Measurements from ENCODE around the gene STUB1. TPM values are rescaled to one million over a fixed set of nuclear protein-coding genes. Genes with fewer than 3 reads are reported as not detected.
"Not testable (repeated sequence)": the region's sequence is repeated elsewhere in the genome, so short reads cannot be mapped to it uniquely, and the experiment has no call there.

STUB1 gene
- total RNA-seq, 1 donor from 2014 or later = 71.2 TPM

DNA sequence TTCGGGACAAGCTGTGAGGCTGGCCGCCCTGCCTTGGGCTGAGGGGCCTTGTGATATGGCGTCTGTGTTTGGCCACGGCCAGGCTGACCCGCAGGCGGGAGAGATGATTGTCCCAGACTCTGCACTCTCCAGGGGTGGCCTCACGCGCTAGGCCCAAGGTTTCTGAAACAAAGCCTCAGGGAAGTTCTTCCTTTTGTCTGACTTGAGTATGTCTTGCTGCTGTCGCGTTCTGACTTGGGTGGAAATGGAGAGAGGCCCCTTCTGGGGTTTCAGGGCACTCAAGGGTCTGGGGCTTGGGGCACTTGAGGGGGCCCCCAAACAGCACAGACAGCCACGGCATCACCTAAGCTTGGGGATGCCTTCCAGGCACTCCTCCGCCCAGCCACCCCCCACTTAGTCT is 30.9 kb downstream of the STUB1 start:
- intact Hi-C loops (cut with micrococcal nuclease) = loop anchor here (1.0 kb wide), 1 partner anchor 74 kb away; no protein-coding TSS in a partner anchor

DNA sequence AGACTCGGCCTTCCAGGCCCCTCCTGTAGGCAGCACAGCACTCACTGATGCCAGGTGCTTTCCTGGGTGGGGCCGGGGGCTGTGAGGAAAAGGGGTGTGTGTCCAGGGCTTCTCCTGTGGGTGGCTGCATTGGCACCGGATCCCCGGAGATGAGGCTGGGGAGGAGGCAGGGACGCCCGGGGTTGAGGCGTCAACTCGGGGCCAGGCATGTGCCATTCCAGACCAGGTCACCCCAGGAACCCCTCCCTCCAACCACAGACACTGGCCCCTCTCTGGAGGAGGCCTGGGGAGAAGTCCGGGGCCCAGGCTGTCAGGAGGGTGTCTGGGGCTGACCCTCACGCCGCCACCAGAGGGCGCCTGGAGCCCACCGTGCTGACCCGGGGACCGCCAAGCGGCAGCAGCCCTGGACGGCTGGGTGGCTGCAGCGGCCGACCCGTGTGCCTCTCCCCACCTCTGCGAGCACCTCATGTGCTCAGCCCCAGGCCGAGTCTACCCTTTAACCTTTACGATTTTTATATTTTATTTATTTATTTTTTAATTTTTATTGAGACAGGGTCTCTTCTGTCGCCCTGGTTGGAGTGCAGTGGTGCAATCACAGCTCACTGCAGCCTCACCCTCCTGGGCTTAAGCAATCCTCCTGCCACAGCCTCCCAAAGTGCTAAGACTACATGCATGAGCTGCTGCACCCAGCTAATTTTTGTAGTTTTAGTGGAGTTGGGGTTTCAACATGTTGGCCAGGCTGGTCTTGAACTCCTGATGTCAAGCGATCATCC is 31.5 kb downstream of the STUB1 start:
- intact Hi-C loops (cut with micrococcal nuclease) = loop anchor here (1.0 kb wide), 1 partner anchor 74 kb away; no protein-coding TSS in a partner anchor

- intact Hi-C loops (cut with micrococcal nuclease) = not testable (repeated sequence)
Observed at GRCh38 chr16:712740-713250, 32.6 kb downstream of the STUB1 start.

DNA sequence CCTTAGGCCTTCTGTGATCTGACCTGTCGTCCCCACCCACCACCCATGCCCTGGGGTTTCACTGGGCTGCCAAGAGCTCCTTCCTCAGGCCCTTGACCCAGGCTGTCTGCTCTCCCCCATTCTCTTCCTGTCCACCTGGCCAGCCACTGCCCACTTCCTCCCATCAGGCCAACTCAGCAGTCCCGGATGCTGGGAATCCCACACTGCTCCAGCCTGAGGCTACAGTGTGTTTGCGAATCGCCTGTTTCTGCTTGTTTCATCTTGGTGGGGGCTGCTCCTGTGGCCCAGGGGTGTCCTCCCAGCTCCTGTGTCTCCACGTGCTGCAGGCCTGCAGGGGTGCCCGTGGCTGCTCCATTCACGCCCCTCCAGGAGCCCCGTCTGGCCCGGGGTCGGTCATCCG is 33.9 kb downstream of the STUB1 start:
- intact Hi-C loops (cut with micrococcal nuclease) = loop anchor here (2.0 kb wide), 1 partner anchor 27 kb away; the partner anchor contains the start of gene CIAO3

- intact Hi-C loops (cut with micrococcal nuclease) = loop anchor here (2.0 kb wide), 1 partner anchor 26 kb away; the partner anchor contains the start of gene CIAO3
Observed at GRCh38 chr16:714558-715476, 34.6 kb downstream of the STUB1 start, which contains the start of gene METRN. Gene METRN (plus strand): TSS chr16:715118. CDS start chr16:715290, 172 bp downstream.

DNA sequence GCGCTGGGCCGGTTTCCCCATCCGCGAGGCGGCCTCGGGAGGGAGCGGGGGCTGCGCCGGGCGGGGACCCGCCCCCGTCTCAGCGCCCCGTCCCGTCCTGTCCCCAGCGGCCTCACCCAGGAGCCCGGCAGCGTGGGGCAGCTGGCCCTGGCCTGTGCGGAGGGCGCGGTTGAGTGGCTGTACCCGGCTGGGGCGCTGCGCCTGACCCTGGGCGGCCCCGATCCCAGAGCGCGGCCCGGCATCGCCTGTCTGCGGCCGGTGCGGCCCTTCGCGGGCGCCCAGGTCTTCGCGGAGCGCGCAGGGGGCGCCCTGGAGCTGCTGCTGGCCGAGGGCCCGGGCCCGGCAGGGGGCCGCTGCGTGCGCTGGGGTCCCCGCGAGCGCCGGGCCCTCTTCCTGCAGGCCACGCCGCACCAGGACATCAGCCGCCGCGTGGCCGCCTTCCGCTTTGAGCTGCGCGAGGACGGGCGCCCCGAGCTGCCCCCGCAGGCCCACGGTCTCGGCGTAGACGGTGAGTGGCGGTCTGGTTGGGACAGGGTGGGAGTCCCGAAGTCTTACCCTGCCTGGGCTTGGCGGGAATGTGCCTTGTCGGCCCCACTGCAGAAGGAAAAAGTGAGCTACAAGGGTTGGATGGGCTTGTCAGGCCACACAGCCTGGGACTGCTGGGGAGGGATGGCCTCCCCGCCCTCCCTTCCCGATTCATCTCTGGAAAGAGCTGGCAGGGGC is 35.4 kb downstream of the STUB1 start:
- intact Hi-C loops (cut with micrococcal nuclease) = loop anchor here (2.0 kb wide), 1 partner anchor 25 kb away; the partner anchor contains the start of gene CIAO3

GRCh38 chr16:716200-716568 is 36.0 kb downstream of the STUB1 start:
- intact Hi-C loops (cut with micrococcal nuclease) = no loop called here

DNA sequence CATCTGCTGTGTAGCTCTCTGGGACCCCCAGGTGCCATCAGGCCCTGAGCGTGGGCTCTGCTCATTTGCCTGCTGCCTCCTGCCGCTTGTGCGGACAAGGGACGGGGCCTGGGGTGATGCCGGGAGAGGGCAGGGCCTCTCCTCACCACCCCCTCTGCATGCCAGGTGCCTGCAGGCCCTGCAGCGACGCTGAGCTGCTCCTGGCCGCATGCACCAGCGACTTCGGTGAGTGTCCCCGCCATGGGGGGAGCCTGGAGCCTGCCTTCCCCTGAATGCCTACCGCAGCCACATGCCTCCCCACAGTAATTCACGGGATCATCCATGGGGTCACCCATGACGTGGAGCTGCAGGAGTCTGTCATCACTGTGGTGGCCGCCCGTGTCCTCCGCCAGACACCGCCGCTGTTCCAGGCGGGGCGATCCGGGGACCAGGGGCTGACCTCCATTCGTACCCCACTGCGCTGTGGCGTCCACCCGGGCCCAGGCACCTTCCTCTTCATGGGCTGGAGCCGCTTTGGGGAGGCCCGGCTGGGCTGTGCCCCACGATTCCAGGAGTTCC is 36.6 kb downstream of the STUB1 start:
- intact Hi-C loops (cut with micrococcal nuclease) = no loop called here

GRCh38 chr16:717450-718245 is 37.4 kb downstream of the STUB1 start:
- intact Hi-C loops (cut with micrococcal nuclease) = no loop called here

GRCh38 chr16:718389-718788 is 38.2 kb downstream of the STUB1 start:
- intact Hi-C loops (cut with micrococcal nuclease) = no loop called here

DNA sequence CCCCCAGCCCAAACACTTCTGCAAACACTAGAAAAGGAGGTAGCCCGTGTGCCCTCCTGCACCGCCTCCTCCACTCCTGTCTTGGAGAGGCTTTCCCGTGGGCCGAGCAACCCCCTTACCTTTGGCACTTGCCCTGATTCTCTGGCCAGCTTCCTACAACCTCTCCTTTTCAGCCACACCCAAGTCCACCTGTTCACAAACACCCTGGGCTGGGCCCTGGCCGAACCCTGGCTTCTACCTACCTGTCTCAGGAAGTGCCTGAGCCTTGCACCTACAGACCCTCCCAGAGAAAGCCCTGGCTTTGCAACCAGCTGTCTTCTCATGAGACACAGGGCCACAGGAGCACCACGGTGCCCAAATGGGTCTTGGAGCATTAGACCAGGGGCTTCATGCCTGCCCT is 38.7 kb downstream of the STUB1 start:
- intact Hi-C loops (cut with micrococcal nuclease) = no loop called here

- intact Hi-C loops (cut with micrococcal nuclease) = no loop called here
Observed at GRCh38 chr16:719815-720446, 39.7 kb downstream of the STUB1 start.

- intact Hi-C loops (cut with micrococcal nuclease) = no loop called here
Observed at GRCh38 chr16:720447-720989, 40.3 kb downstream of the STUB1 start.

- intact Hi-C loops (cut with micrococcal nuclease) = no loop called here
Observed at GRCh38 chr16:720990-721764, 41.0 kb downstream of the STUB1 start, which contains the start of gene ANTKMT. Gene ANTKMT (plus strand): TSS chr16:721146. CDS start chr16:721275, 129 bp downstream.

- intact Hi-C loops (cut with micrococcal nuclease) = no loop called here
Observed at GRCh38 chr16:721765-722540, 41.7 kb downstream of the STUB1 start.

DNA sequence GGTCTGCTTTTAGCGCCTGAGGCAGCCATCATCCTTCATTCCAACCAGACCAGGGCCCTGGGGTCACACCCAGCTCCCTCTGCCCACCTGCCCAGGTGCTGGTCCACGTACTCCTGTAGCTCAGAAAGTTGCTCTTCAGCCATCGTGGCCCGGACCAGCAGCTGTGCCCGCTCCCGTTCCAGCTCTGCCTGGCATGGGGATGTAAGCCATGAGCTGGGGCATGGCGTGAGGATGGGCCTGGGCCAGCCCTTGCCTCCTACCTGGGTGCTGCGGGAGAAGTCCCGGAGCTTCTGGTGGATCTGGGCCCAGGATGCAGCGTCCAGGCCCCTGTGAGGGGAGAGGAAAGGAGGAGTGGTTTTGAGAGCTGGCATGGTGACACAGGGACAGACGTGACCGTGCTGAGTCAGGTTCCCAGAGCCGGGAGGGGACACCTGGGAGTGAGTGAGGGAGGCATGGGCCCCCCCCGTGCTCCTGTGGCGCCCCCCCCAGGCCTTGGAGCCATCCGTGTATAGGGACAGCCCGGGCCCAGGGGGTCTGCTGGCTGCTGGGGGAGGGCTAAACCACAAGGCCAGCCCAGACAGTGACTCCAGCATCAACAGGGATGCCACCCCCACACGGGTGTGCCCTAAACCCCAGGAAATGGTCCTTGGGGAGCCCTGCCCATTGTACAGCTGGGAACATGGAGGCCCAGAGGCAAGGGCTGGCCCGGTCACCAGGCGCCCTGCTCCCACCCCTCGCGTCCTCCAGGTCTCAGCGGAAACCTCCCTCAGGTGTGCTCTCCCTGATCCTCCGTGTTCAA is 42.8 kb downstream of the STUB1 start:
- intact Hi-C loops (cut with micrococcal nuclease) = no loop called here

- intact Hi-C loops (cut with micrococcal nuclease) = no loop called here
Observed at GRCh38 chr16:723695-724094, 43.5 kb downstream of the STUB1 start.
